Middle frontal gyrus (tissue), 1 donor: ENCODE data around the gene LRP11.
"Not testable (repeated sequence)": the region's sequence is repeated elsewhere in the genome, so short reads cannot be mapped to it uniquely, and the experiment has no call there.

Experiments used
- DNase-seq: peaks from one replicate; pipeline ENCODE4 v3.0.0-alpha.2; 2015; ENCODE audit warnings: low spot score; ENCODE audit errors: extremely low spot score

LRP11 gene, protein sequence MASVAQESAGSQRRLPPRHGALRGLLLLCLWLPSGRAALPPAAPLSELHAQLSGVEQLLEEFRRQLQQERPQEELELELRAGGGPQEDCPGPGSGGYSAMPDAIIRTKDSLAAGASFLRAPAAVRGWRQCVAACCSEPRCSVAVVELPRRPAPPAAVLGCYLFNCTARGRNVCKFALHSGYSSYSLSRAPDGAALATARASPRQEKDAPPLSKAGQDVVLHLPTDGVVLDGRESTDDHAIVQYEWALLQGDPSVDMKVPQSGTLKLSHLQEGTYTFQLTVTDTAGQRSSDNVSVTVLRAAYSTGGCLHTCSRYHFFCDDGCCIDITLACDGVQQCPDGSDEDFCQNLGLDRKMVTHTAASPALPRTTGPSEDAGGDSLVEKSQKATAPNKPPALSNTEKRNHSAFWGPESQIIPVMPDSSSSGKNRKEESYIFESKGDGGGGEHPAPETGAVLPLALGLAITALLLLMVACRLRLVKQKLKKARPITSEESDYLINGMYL

DNA sequence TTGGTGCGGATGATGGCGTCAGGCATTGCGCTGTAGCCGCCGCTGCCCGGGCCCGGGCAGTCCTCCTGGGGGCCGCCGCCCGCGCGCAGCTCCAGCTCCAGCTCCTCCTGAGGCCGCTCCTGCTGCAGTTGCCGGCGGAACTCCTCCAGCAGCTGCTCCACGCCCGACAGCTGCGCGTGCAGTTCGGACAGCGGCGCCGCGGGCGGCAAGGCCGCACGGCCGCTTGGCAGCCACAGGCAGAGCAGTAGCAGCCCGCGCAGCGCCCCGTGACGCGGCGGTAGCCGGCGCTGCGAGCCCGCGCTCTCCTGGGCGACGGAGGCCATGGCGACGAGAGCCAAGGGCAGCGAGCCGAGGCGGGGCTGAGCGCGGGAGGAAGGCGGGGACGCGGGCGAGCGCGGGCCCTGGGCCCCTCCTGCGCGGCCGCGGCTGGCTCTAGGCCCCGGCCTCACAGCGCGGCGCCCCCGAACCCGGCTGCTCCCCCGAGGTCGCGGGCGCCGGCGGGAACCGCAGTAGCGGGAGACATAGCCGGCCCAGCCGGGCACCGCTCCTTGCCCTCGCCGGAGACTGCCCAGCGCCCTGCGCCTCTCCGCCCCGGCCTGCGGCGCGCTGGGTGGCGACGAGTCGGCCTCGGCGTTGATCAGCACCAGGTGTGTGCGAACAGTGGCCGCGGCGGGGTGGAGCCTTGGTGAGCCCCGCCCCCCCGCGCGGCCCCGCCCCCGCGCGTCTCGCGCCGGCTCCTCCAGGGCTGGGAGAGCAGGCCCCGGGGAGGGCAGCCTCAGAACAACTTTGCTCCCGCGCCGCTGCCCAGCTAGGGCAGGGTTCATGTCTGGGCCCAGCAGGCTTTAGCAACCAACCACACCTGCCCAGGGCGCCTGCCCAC, at the start of gene LRP11:
Gene LRP11, minus strand, starts transcription at position 662 of the 880 bp plus-strand sequence. Its CDS starts 339 bp downstream, at position 323.
- peak; percentile 52 for DNase-seq

DNA sequence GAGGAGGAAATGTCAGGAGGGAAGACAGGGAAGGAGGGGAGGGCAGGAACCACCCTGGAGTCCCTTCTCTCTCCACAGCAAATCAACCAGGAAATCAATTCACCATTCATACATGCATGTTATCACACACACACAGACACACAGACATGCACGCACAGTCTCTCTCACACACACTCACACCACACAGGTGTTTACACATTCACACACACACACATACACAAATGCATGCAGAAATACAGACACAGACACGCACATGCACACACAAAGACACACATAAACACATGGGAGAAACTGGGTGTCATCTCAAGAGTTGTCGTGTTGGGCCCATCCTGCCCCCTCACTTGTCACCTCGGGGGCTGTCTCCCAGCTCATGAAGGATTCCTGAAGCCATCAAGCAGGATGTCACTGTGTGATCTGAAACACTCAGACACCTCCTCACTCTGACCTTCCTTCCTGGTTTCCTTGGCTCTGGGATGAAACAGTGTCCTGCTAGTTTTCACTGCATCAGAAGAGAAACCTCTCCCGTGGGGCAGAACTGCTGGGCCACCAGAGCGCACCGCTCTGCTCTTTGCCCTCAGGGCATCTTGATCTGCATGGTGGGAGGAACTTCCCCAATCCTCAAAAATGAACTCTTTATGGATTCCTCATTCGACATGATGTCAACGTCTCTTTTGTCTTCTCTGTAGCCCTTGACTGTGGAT, 49.5 kb upstream of the LRP11 start:
- no peak for DNase-seq

DNA sequence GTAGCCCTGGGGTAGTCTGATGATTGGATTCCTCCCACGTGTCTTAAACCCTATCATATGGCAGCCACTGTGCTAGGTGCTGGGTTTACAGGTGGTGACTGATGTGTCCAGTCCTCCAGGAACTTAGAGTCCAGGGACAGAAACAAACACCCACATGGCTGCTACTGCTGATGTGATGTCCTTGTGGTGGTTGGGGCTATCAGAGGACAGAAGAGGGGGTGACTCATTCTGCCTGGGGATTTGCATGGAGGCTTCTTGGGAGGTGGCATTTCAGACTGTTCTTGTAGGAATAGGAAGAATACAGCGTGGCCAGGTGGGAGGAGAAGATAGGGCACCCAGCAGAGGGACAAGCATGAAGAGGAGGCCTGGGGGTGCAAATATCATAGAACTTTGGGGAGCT, 48.9 kb upstream of the LRP11 start:
- DNase-seq, result no peak

DNA sequence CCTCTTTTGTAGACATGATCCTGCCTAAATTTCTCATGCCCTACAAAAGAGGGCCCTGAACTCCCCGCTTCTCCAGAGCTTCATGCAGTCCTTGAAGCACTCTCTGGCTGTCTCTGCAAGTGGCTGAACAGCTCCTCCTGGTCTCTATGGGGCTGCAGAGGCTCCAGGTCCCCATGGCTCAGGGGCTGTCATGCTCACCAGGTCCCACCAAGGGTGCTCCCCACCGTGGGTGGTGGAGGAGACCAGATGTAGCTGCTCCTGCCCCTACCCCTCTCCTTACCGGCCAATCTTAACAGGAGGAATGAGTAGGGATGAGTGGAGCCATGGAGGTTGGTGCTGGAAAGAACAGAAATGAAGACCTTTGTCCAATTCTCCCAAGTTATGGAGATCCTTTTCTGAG, 48.5 kb upstream of the LRP11 start:
- not testable (repeated sequence) for DNase-seq

DNA sequence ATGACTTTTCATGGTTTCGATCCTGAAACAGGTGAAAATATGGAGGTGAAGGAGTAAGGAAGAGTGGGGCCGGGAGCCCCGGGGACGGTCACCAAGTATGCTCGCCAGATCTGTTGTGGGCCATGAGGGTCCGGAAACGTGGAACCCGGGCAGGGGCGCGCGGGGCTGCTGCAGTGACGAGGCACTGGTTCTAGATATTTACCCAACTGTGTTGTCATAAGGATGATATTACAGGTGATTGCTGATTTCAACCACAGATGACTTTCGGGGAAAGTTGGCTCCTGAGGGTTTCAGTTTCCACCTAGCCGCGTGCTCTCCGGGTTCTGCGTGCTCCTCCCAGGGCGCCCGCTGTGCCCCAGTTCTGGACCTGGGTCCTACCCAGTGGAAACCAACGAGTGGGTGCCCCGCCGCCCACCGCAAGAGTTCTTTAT, 46.6 kb upstream of the LRP11 start:
- no peak for DNase-seq

DNA sequence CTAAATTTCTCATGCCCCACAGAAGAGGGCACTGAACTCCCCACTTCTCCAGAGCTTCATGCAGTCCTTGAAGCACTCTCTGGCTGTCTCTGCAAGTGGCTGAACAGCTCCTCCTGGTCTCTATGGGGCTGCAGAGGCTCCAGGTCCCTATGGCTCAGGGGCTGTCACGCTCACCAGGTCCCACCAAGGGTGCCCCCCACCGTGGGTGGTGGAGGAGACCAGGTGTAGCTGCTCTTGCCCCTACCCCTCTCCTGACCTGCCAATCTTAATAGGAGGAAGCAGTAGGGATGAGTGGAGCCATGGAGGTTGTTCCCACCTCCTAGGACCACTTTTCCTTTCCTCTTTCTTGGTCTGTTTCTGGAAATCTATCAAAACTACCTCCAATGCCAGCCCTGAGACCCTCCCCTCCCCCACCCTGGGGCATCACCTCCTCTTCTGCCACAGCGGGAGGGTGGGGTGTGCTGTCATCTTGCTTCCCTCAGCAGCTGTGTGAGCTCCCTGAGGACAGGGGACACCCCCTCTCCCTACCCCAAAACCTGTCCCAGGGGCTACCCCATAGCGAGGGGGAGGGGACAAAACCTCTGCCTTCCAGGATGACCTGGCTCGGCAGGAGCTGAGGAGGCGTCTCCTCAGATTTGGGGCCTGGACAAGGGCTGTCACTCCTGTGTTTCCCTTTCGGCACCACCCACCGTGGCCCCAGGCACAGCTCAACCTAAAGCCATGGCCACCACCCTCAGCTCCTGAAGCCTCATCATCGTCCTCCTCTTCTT, 45.7 kb upstream of the LRP11 start:
- no peak for DNase-seq

DNA sequence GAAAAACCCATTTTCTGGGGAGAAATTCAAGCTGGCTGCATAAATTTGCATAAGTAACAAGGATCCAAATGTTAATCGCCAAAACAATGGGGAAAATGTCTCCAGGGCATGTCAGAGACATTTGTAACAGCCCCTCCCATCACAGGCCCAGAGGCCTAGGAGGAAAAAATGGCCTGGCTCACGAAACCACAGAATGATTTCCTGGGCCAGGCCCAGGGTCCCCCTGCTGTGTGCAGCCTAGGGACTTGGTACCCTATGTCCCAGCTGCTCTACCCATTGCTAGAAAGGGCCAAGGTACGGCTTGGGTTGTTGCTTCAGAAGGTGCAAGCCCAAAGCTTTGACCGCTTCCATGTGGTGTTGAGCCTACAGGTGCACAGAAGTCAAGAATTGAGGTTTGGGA, 44.3 kb upstream of the LRP11 start:
- not testable (repeated sequence) for DNase-seq

DNA sequence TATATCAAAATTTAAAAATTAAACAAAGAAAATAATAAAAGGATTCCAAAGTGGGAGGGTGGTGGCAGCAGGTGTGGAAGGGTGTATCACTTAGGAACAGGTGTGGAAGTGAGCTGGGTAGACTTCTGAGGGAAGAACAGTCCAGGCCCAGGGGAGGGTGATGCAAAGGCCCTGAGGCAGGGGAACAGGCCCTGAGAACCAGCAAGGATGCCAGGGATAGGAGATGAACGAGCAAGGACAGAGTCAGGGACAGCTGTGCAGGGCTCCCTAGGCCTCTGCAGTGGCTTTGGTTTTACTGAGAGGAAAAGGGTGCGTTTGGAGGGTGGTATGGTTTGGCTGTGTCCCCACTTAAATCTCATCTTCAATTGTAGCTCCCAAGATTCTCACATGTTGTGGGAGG, 43.2 kb upstream of the LRP11 start:
- DNase-seq, result no peak

DNA sequence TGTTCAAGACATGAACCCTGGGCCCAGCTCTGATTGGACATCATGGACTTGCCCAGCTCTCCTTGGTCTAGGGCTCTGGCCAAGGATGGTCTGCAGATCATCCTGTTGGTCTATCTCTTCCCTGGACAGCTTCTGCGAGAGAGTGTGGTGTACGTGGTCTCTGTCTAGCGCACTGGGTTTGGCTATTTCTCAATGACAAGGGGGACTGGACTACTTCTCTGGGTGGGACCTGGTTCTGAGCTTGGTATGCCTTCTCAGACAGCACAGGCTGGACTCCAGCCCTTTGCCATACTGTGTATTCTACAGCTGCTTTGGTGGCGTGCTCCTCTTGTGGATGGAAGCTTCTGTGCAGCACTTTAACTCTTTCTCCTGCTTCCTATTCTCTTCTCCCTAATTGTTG, 42.2 kb upstream of the LRP11 start:
- DNase-seq, result no peak

DNA sequence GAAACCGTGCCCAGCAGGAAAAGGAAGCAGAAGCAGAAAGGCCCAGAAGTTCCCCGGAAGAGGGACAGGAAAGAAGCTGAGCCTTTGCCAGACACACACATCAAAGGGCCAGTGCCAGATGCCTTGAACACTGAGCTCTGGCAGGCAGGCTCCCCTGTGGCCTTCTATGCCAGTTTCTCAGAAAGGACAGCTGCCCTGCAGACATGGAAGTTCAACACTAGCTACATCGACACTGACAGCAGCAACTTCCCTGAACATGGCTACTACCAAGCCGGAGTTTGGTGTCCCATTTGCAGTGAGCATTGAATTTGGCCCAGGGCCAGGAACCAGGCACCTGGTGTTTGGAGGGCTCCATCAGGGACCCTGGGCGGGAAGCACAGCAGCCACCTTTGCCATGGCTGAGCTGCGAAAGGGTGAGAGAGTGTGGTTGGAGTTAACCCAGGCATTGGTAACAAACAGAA, 41.8 kb upstream of the LRP11 start:
- no peak for DNase-seq

DNA sequence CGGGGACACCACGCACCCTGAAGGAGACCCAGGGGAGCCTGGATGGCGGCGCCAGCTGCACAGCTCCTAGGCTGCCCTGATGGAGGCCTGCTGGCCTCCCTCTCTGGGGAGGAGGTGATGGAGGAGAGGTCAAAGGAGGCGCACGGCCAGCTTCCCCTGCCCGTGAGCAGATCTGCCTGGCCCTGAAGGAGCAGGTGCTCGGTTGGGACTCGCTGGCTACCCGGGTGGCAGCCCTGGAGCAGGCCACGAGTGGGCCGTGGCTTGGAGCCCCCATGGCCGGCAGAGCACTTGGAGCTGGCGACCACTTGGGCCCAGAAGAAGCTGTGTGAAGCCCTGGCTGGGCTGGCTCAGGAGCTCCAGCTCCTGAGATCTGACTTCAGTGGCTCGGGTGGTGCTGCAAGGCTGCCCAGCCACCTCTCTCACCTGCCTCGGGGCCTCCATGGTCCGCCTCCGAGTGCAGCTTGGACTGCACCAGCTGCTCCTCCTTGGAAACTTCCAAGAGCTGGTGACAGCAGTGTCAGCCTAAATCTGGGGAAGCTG, 41.3 kb upstream of the LRP11 start:
- DNase-seq, result no peak

DNA sequence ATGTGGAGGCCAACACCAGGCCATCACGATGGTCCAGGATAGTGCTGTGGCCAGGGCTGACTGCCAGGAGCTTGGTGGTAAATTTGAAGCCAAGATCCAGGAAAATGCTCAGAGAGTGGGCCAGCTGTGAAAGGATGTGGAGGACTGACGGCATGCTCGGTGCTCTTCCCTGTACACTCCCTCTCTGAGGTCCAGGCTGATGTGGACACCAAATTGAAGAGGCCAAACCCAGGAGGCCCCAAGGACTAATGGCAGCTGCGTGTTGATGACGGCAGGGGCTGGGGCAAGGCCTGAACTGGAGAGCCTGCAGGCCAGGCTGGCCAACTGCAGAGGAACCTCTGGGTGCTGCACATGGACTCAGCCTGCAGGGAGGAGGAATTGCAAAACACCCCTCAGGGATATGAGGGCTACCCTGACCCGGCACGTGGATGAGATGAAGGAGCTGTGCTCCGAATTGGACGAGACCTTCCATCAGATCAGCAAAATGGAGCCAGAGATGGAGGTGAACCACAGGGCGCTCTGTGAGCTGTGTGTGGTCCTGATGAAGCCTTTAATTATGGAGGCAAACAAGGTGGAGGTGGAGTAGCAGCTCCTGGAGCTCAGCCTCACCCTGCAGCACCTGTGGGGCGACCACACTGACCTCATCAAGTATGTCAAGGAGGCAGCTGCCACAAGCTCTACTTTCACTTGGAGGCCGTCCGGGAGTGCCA, 40.7 kb upstream of the LRP11 start:
- DNase-seq, result no peak

DNA sequence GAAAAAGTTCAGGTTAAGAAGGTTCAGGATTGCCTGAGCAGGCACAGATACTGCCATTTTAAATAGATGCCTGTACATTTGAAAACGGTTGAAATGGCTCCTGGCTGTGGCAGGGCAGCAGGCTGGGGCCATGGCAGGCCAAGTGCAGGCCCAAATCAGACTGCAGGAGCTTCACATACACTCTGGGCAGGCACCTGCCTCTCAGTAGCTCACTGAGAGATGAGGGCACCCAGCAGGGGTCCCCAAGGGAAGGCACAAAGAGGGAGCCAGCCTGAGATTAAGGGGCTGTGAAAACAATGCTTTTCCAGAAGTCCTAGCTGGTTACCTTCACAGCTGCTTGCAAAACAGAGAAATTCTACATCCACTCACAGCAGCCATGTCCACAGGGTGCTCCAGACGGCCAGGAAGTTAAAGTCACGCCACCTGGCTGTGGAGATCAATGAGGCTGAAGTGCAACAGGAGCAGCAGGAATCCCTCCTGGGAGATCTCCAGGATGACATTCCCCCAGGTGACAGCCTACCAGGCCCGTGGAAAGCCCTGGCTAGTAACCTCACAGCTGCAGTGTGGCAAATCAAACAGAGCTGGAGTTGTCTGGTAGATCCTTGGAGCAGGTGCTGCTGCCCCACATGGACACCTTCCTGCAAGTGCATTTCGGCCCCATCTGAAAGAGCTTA, 39.9 kb upstream of the LRP11 start:
- no peak for DNase-seq

DNA sequence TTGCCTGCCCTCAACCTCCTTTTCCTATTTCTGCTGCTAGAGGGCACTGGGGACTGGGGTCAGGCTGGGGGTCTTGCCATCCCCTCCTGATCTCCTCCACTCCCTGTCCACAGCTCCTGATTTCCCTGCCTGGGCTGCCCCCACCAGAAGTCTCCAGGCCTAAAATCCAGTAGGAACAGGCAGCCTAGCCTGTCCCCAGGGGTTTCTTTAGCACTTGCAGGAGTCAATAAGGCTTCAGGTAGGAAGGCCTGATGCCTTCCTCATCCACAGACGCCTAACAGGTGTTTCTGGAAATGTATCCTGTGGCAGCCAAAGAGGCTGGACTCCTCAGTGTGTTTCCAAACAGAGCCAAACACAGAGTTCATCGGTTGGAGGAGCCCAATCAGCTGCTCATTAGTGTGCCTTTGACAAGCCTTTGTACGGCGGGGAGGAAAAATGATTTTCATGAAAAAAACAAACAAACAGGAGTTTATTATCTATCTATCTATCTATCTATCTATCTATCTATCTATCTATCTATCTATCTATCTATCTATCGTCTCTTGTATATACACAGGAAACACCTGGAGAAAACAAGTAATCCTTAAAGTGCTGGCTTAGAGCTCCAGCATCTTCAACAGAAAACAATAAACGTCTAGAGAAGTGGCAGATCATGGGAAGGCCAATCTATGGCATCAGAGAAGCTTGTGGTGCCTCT, 37.4 kb upstream of the LRP11 start:
- DNase-seq, result no peak

DNA sequence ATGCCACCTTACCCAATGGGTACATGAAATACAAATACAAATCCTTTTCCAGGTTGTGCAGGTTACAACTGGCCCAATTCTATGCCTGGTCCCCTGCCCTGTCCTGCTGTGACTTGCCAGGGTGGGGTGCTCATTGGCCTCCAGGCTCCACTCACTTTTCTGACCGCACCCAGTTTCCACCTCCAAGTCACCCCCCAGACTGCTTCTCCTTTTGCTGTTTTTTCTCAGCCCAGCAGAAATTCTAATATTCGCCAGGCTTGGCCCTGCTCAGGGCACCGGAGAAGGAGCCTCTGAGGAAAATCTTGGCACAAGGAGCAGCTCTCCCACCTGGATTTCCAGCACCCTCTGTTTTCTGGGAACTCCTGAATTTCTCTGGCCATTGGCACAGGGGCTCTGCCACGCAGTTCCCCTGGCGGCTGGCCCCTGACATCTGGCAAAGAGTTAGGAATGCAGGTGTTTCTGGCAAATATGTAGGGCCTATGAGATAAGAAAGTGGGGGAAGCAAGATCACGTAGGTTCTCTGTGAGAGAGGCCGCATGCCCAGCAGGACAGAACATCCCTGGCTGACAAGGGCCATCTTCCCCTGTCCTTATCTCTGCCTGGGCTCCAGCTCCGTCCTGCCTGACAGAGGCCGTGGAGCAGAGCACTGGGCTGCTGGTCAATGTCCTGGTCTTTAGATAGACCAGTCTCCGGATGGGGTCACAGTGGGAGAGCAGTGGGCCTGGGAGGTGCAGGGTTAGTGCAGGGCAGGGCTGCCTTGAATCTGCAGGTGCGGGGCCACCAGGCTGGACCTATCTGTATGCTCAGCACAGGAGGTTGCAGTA, 36.7 kb upstream of the LRP11 start:
- DNase-seq, result no peak

DNA sequence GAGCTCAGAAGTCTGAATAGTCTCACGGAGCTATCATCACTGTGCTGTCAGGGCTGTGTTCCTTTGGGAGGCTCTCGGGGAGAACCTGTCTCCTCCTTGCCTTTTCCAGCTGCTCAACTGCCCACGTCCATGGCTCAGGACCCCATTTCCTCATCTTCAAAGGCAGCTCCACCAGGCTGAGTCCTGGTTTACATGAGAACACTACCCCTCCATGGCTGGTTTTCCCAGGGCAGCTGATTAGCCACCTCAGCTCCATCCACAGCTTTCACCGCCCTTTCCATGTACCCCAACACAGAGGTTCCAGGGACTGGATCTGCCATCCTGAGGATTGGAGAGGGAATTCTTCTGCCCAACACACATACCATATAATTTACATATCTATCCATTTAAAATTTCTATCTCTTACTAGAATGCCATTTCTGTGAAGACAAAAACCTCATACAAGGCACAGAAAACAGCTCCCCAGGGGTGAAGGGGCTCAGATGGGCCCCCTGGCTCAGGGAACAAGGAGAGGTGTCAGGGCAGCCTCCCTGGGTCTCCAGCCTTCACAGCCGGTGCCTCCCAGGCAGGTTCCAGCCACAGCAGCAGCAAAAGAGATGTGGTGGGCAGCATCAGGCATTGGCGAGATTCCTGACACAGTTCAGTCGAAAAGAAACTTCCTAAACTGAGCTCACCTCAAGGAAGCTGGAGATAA, 35.9 kb upstream of the LRP11 start:
- DNase-seq, result no peak

DNA sequence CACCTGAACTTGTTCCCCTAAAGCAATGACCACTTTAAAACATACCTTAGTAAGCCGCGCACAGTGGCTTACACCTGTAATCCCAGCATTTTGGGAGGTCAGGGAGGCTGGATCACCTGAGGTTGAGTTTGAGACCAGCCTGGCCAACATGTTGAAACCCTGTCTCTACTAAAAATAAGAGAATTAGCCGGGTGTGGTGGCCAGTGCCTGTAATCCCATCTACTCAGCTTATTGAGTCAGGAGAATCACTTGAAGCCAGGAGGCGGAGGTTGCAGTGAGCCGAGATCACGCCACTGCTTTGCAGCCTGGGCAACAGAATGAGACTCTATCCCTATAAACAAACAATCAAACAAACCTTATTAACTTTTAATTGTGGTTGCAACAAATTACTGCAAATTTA, 35.3 kb upstream of the LRP11 start:
- DNase-seq, result no peak
